GM10266 (cell line): ENCODE data around the gene SLA2.
A peak's percentile ranks its signal among the peaks of the same experiment; 100 is the strongest.

ENCODE experiments used
- DNase-seq: peaks from one replicate; pipeline ENCODE4 v3.0.0; 2012; ENCODE audit errors: extremely low spot score
- TF ChIP-seq, protein P1 (sequence below): IDR thresholded peaks from 2 replicates; pipeline ENCODE4 v1.5.1; 2012; ENCODE audit warnings: mild to moderate bottlenecking, low read depth; ENCODE audit not compliant: control insufficient read depth, insufficient read depth; ENCODE audit errors: missing control alignments

The SLA2 gene

DNA sequence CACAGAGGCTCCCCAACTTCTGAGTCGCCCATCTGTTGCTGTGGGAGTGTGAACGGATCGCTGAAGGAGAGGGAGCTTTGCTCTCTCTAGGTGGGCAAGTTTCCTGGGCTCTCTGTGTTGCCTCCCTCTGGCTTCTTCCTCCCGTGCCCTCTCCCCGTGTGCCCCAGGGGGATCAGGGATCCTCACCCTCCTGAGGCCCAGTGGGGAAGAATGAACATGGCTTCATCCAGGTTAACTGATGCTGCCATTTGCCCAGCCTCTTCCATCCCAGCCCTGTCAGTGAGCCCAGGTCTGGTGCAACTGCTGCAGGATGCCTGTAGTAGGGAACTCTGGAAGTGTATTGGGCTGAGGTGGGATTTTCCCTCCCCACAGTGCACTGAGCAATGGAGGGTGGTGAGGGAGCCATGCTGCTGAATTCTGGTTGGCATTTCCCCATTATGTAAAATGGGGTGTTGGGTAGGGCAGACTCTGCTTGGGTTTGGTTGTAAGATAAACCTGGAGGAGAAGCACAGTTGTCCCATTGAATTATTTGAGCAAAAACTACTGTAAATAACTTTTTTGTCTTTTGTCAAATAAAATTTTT lies 52.6 kb downstream of the SLA2 start:
- no peak for DNase-seq
- TF ChIP-seq, protein P1, sequence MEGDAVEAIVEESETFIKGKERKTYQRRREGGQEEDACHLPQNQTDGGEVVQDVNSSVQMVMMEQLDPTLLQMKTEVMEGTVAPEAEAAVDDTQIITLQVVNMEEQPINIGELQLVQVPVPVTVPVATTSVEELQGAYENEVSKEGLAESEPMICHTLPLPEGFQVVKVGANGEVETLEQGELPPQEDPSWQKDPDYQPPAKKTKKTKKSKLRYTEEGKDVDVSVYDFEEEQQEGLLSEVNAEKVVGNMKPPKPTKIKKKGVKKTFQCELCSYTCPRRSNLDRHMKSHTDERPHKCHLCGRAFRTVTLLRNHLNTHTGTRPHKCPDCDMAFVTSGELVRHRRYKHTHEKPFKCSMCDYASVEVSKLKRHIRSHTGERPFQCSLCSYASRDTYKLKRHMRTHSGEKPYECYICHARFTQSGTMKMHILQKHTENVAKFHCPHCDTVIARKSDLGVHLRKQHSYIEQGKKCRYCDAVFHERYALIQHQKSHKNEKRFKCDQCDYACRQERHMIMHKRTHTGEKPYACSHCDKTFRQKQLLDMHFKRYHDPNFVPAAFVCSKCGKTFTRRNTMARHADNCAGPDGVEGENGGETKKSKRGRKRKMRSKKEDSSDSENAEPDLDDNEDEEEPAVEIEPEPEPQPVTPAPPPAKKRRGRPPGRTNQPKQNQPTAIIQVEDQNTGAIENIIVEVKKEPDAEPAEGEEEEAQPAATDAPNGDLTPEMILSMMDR: no peak

DNA sequence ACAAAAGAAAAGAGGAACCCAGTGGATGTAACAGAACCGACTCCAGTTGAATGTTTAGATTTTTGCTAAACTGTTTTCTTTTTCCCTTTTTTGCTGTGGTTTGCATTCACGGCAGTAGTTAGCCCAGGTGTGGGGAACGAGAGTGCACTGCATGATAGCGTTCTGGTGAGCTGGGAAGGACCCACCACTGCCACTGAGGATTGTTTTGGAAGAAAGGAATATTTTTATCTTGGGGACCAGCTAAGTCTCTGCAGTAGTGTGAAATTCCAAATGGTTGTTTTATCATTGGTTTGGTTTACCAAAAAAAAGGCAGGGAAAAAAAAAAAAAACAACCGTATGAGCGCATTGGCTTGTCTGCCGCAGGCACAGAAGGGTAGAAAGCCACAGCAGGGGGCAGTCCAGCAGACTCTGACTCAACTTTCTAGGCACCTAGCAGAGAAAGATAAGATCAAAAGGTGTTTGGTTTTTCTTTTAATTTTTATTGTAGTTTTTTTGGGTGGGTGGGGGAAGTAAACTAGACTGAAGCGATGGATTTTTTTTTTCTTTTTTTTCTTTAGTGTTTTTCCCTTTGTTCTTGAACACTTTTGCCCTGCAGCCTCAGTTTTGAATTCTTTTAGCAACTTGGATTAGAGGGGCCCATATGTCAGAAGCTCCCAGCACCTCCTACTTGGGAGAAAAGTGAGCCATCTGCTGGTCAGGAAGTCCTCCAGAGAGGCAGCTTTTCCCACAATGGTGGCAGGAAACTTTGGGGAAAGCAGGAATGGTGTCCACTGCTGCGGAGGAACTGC lies 53.9 kb downstream of the SLA2 start:
- DNase-seq: no peak
- TF ChIP-seq, protein P1: peak; percentile 44

DNA sequence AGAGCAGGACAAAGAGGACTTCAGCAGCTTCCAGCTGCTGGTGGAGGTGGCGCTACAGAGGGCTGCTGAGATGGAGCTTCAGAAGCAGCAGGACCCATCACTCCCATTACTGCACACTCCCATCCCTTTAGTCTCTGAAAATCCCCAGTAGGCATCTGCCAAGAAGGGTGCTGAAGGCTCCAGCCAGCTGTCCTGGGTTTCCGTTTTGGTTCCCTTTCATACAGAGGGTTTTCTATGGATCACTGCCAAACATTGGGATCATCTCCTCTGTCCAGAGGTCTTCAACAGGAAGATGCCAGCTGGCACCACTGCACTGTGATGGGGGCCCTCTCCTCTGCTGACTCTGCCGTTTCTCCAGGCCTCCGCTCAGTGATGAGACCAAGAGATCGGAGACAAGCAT lies 54.7 kb downstream of the SLA2 start:
- DNase-seq: no peak
- TF ChIP-seq, protein P1: no peak

DNA sequence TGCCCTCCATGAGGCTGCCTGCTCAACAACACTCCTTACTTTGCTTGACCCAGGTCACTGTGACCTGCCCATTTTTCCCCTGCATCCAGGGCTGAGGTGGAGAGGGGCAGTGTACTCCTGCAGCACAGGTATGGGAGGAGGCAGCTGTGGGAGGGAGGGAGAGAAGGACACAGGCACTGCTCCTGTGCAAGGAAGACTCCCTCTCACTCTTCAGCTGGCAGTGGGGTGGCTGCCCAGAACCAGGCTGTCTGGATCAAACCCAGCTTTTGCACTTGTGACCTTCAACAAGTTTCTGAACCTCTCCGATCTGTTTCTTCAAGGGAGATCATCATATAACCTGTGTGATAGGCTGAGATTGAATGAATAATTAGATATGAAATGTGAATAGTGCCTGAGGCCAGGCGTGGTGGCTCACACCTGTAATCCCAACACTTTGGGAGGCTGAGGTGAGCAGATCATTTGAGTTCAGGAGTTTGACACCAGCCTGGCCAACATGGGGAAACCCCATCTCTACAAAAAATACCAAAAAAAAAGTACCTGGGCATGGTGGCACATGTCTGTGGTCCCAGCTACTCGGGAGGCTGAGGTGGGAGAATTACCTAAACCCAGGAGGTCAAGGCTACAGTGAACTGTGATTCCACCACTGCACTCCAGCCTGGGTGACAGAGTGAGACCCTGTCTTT lies 58.5 kb downstream of the SLA2 start:
- no peak for DNase-seq
- TF ChIP-seq, protein P1: no peak

DNA sequence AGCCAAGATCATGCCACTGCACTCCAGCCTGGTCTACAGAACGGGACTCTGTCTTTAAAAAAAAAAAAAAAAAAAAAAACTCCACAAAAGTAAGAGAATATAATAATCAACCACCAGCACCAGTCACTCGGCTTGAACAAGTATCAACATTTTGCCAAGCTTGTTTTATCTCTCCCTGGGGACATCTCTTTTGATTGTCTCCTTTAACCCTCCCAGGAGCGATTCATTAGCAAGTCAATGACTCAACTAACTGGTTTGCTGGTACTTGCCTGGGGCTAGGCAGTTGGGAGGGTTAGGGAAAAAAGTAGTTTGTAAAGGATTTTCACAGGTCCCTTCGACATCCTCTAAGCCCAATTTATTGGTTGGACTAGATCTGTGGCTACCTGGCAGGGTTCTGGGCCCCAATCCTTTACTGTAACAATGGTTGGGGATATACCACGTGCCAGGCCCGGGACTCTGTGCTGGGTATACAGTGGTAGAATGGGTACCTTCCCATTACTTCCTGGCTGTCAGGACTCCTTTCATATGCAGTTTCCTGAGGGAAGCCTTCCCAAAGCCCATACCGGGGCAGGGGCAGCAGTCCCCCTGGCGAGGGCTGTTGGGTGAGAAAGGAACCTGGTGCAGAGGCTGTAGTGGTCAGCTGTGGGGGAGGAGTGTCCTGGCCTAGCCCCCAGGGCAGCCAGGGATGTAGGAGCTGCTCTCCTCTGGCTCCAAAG lies 60.4 kb downstream of the SLA2 start:
- TF ChIP-seq, protein P1: no peak
- no peak for DNase-seq

DNA sequence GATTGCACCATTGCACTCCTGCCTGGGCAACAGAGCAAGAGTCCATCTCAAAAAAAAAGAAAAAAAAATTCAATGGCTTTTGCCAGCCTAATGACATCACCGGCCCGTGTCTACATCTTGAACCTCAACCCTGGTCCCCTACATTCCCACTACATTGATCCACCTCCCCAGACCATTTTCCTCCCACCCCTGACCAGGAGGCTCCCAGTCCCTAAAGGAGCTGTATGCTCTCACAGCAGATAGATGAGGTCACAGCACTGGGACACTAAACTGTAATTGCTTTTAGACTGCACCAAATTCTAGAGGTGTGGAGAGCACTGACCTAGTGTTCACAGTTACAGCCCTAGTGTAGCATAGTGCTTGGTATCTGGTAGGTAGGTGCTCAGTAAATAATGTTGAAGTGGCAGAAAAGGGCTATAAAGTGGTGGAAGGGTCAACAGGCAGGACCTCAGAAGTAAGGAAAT lies 61.9 kb downstream of the SLA2 start:
- no peak for DNase-seq
- TF ChIP-seq, protein P1: no peak
